K562 (cell line): Measurements from ENCODE around the gene DACT1. TPM values are rescaled to one million over a fixed set of nuclear protein-coding genes. Genes with fewer than 3 reads are reported as not detected.

Source experiments
- NCOA4 ChIP-seq: fragments of 450-650 bp; IDR thresholded peaks from 2 replicates; pipeline ENCODE4 v1.6.1; 2018; ENCODE audit warnings: mild to moderate bottlenecking; ENCODE audit not compliant: partially characterized antibody
- PTRF ChIP-seq: fragments of 450-650 bp; IDR thresholded peaks from 2 replicates; pipeline ENCODE4 v1.6.1; 2016; ENCODE audit warnings: mild to moderate bottlenecking, missing genetic modification characterization, missing compliant biosample characterization
- THAP12 ChIP-seq: fragments of 250-450 bp; sonication (Bioruptor Pico); IDR thresholded peaks from 2 replicates; pipeline ENCODE4 v1.9.0; 2021; ENCODE audit warnings: mild to moderate bottlenecking, inconsistent platforms
- ZNF197 ChIP-seq: fragments of 200-800 bp; sonication (Bioruptor generic); IDR thresholded peaks from 2 replicates; pipeline ENCODE4 v1.6.1; 2016; ENCODE audit warnings: low read depth, missing genetic modification characterization, missing compliant biosample characterization
- polyA plus RNA-seq, 8 experiments: library from polyadenylated mRNA; depleted of rRNA in 4 of 8; stranded (reverse) in 5 of 8; unstranded in 3 of 8; fragments of >200 nt; fragmentation: Nextera tagmentation in 2 of 8; fragmentation: Illumina TruSeq in 1 of 8; extraction: Ambion mirVana in 2 of 8; extraction: Trizol in 1 of 8; gene quantifications; 2 replicates each; pipeline versions ENCODE4 v1.2.1 to v1.2.3, GENCODE V29; 2011 to 2014; ENCODE audit warnings: inconsistent platforms in 1 of 8, missing spikeins in 1 of 8
- total RNA-seq, 7 experiments: library from RNA; depleted of rRNA in 6 of 7; stranded (reverse); fragments of >200 nt in 6 of 7; fragmentation: Illumina TruSeq in 2 of 7; extraction: Trizol in 2 of 7; gene quantifications; 2 replicates each; pipeline versions ENCODE4 v1.2.1 to v1.2.3, GENCODE V29; 2011 to 2021; ENCODE audit warnings: low replicate concordance in 1 of 7
- TF ChIP-seq, protein P1 (sequence below): fragments of 200-400 bp; formaldehyde crosslinking; IDR thresholded peaks from 2 replicates; pipeline ENCODE4 v1.6.1; 2017; ENCODE audit warnings: mild to moderate bottlenecking, low read depth, low read length, moderate library complexity
- TF ChIP-seq, protein P2 (sequence below), 2 experiments: fragments of 450-650 bp; IDR thresholded peaks; 2 replicates each; pipeline ENCODE4 v1.6.1; 2016
- TF ChIP-seq, protein P3 (sequence below), 2 experiments: fragments of 450-650 bp in 1 of 2; sonication (generic) in 1 of 2; formaldehyde crosslinking in 1 of 2; IDR thresholded peaks; 2 replicates each; pipeline versions ENCODE4 v1.7.1 to v1.9.0; 2016 to 2022; ENCODE audit warnings: inconsistent platforms in 1 of 2, mild to moderate bottlenecking in 1 of 2, missing genetic modification reagents in 1 of 2

The DACT1 gene
- total and polyA plus RNA-seq, 9 of the 15 experiments (the other 6 are each of a cell fraction or from before 2014, with no cell fraction given), result 0.07 to 0.30 (median 0.13) TPM

DNA sequence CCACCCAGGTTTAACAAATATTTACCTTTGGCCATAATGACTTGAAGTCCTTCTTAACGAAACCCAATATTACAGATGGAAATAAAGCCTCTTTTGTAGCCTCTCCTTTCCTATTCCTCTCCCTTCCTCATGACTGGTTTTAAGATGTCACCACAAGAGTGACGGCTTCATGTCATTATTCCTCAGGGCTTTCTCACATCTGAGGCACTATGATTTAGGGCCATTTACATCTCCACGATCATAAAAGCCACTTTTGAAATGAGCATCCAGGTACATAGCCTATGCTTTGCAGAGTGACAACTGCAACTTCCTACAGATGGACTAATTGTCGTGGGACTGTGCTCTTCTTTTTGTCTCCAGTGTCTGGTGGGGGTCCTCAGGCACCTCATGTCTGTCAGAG, 32.3 kb upstream of the DACT1 start (continued):
- TF ChIP-seq, protein P1, sequence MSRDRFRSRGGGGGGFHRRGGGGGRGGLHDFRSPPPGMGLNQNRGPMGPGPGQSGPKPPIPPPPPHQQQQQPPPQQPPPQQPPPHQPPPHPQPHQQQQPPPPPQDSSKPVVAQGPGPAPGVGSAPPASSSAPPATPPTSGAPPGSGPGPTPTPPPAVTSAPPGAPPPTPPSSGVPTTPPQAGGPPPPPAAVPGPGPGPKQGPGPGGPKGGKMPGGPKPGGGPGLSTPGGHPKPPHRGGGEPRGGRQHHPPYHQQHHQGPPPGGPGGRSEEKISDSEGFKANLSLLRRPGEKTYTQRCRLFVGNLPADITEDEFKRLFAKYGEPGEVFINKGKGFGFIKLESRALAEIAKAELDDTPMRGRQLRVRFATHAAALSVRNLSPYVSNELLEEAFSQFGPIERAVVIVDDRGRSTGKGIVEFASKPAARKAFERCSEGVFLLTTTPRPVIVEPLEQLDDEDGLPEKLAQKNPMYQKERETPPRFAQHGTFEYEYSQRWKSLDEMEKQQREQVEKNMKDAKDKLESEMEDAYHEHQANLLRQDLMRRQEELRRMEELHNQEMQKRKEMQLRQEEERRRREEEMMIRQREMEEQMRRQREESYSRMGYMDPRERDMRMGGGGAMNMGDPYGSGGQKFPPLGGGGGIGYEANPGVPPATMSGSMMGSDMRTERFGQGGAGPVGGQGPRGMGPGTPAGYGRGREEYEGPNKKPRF, result no peak
- TF ChIP-seq, protein P2, sequence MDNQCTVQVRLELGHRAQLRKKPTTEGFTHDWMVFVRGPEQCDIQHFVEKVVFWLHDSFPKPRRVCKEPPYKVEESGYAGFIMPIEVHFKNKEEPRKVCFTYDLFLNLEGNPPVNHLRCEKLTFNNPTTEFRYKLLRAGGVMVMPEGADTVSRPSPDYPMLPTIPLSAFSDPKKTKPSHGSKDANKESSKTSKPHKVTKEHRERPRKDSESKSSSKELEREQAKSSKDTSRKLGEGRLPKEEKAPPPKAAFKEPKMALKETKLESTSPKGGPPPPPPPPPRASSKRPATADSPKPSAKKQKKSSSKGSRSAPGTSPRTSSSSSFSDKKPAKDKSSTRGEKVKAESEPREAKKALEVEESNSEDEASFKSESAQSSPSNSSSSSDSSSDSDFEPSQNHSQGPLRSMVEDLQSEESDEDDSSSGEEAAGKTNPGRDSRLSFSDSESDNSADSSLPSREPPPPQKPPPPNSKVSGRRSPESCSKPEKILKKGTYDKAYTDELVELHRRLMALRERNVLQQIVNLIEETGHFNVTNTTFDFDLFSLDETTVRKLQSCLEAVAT (IDR thresholded peaks at IDR 0.05), result no peak
- TF ChIP-seq ZNF197 (CRISPR knock-in tag) (no peak), PTRF (tag) (no peak), THAP12 (no peak), NCOA4 (no peak)
- TF ChIP-seq, protein P3, sequence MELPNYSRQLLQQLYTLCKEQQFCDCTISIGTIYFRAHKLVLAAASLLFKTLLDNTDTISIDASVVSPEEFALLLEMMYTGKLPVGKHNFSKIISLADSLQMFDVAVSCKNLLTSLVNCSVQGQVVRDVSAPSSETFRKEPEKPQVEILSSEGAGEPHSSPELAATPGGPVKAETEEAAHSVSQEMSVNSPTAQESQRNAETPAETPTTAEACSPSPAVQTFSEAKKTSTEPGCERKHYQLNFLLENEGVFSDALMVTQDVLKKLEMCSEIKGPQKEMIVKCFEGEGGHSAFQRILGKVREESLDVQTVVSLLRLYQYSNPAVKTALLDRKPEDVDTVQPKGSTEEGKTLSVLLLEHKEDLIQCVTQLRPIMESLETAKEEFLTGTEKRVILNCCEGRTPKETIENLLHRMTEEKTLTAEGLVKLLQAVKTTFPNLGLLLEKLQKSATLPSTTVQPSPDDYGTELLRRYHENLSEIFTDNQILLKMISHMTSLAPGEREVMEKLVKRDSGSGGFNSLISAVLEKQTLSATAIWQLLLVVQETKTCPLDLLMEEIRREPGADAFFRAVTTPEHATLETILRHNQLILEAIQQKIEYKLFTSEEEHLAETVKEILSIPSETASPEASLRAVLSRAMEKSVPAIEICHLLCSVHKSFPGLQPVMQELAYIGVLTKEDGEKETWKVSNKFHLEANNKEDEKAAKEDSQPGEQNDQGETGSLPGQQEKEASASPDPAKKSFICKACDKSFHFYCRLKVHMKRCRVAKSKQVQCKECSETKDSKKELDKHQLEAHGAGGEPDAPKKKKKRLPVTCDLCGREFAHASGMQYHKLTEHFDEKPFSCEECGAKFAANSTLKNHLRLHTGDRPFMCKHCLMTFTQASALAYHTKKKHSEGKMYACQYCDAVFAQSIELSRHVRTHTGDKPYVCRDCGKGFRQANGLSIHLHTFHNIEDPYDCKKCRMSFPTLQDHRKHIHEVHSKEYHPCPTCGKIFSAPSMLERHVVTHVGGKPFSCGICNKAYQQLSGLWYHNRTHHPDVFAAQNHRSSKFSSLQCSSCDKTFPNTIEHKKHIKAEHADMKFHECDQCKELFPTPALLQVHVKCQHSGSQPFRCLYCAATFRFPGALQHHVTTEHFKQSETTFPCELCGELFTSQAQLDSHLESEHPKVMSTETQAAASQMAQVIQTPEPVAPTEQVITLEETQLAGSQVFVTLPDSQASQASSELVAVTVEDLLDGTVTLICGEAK (IDR thresholded peaks at IDR 0.05), result no peak
- TF ChIP-seq, protein P3 (CRISPR knock-in tag; IDR thresholded peaks at IDR 0.05), result no peak
